Activated gamma-delta T cell (primary cell): Measurements from ENCODE around the gene WDR93.
A peak's percentile ranks its signal among the peaks of the same experiment; 100 is the strongest.
"Not testable (repeated sequence)": the region's sequence is repeated elsewhere in the genome, so short reads cannot be mapped to it uniquely, and the experiment has no call there.

ENCODE experiments used
- DNase-seq: peaks from one replicate; lab custom pipeline; 2025; lab: John Stamatoyannopoulos, UW

WDR93 gene

GRCh38 chr15:89769366-89769765 is 78.8 kb downstream of the WDR93 start:
- DNase-seq, result no peak

DNA sequence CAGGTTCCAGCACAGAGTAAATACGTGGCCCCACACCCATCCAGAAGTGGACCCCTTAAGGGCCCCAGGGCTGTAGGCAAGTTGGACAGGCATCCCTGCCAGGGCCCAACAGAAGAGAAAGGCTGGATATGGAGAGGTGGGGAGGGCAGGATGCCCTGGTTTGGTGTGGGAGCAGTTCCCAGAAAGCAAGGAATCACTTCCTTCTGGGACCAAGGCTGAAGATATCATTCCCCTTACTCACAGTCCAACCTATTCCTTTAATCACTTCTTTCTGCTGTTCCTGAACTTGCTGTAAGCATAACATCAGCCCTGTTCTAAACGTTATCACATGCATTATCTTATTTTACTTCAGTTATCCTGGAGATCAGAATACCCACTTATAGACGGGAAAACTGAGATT is 79.4 kb downstream of the WDR93 start:
- DNase-seq, result no peak

- no peak for DNase-seq
Measured at GRCh38 chr15:89772932-89773583, 82.4 kb downstream of the WDR93 start.

DNA sequence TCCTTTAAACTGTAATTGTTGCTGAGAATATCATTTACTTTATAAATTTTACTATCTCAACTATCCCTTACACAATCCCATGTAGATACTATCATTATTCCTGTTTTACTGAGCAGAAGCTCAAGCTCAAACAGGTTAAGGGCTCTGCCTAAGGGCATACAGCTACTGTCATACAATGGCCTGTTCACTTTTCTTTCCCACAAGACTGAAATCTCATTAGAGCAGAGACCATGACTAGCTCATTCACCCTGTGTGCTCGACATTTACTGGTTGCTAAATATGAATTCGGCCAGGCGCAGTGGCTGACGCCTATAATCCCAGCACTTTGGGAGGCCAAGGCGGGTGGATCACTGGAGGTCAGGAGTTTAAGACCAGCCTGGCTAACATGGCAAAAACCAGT is 83.9 kb downstream of the WDR93 start:
- DNase-seq, result no peak

GRCh38 chr15:89775815-89776214 is 85.2 kb downstream of the WDR93 start:
- DNase-seq, result no peak

DNA sequence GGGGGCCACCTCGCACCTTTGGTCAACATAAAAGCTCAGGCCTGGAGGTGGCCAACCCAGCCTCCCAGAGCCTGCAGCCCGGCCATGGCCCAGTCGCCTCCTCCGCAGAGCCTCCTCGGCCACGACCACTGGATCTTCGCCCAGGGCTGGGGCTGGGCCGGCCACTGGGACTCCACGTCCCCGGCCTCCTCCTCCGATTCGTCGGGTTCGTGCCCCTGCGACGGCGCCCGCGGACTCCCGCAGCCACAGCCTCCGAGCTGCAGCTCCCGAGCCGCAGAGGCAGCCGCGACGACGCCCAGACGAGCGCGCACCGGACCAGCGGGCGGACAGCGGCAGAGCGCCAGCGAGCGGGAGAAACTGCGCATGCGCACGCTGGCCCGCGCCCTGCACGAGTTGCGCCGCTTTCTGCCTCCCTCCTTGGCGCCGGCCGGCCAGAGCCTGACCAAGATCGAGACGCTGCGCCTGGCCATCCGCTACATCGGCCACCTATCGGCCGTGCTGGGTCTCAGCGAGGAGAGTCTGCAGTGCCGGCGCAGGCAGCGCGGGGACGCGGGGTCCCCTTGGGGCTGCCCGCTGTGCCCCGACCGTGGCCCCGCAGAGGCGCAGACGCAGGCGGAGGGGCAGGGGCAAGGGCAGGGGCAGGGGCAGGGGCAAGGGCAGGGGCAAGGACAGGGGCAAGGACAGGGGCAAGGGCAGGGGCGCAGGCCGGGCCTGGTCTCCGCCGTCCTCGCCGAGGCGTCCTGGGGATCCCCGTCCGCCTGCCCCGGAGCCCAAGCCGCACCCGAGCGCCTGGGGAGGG is 85.9 kb downstream of the WDR93 start, which contains the start of gene MESP2:
TSS of gene MESP2 (plus strand) at position 59 of the 799 bp plus-strand sequence. CDS start at position 85, 26 bp downstream.
- peak; percentile 24 for DNase-seq

DNA sequence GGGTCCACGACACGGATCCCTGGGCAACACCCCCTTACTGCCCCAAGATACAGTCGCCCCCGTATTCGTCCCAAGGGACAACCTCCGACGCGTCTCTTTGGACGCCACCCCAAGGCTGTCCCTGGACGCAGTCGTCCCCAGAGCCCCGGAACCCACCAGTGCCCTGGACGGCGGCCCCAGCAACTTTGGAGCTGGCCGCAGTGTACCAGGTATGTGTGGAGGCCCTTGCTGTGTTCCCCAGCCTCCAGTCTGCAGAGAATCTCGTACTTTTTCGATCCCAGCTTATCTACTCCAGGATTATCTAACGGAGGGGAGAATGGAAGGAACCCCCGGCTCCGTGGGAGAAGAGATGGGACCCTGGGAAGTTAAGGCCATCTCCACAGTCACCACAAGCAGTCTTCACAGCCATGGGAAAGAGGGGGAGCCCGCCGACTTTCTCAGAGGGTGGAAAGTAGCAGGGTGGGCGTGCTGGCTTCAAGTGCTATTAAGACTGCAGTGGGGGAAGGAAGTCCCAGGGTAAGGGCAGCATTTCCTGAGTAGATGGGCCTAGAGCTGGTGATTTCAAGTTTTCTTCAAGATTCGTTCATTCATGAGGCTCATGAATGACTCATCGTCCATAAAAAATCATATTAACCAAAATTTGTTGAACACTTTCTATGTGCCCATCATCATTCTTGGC is 86.6 kb downstream of the WDR93 start:
- no peak for DNase-seq

DNA sequence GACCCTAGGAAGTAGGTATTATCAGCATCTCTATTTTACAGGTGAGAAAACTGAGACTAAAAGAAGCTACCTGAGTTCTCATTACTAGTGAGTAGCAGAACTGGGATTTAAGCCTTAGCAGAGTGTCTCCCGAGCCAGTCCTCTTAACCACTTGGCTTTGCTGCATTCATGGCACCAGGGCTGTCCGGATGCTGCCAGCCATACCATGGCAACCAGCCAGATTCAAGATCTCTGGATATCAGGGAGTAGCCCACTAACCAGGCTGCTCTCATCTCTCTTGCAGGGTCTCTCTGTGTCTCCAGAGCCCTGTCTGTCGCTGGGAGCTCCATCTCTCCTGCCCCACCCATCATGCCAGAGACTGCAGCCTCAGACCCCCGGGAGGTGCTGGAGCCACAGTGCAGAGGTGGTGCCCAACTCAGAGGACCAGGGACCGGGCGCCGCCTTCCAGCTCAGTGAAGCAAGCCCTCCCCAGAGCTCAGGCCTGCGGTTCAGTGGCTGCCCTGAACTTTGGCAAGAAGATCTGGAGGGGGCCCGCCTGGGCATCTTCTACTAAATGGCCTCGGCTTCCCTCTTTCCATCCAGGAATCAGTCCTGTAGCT is 87.3 kb downstream of the WDR93 start:
- no peak for DNase-seq

DNA sequence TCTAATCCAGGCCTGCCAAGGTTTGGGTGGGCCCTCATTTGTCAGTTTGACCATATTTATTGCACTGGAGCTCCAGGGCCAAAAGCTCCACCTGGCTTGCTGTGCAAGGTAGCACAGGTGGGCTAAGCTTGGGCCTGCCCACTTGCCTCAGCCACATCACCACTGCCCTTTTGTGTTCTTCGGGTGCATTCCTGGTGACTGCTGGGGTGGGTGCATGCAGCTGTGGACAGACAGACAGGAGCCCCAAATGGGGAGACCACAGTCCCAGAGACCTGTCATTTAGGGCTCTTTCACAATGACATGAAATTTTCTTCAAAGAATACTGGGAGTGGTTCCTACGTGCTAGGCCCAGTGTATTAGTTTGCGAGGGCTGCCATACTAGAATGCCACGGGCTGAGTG is 88.2 kb downstream of the WDR93 start:
- no peak for DNase-seq

DNA sequence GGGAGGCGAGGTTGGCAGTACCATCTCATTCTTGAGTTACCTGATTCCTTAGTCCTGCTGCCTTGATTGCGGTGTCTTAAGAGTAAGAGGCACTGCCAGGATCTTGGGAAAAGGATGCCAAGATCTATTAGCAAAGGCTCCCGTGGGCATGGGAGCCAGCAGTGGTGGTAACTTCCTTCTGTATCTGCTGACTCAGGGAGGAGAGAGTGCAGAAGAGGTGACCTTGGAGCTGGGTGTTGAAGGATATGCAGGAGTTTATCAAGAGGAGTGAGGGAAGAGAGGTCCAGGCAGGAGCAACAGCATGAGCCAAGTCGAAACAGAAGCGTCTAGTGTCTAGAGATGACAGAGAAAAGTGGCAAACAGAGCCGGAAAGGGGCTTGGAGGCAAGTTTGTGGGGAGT is 90.0 kb downstream of the WDR93 start:
- DNase-seq, result no peak

GRCh38 chr15:89781055-89781454 is 90.4 kb downstream of the WDR93 start:
- DNase-seq, result no peak

- DNase-seq, result no peak
Measured at GRCh38 chr15:89781891-89782618, 91.4 kb downstream of the WDR93 start.

- DNase-seq, result not testable (repeated sequence)
Measured at GRCh38 chr15:89782619-89782950, 92.0 kb downstream of the WDR93 start.

DNA sequence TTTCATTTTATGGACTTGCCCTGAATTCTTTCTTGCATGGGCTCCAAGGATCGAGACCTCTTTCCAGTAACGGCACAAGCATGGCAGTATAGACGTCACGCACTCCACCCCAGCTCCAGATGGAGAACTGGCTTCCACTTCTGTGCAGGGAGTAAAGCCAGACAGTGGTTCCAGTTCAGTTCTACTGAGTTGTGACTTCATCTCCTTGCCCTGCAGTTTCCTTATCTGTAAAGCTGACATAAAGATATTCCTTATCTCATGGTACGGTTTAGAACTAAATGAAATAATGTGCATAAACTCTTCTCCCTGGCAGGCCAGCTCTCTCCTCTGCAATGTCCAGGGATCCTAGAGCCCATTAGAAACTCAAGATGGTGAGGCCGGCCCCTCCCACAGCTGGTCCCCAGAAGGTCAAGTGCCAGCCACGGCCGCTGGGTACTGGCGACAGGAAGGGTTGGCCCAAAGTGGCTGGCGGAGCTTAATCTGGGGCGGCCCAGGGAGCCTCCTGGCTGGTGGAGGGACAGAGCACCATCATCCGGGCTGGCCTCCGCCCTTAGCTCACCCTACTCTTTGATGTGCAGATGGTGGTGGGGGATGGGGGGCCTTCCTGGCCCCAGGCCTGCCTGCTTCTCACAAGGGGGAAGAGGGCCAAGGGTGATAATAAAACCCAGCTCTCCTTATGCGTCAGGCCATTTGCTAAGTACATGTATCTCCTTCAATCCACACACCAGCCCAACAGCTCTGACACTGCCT is 92.7 kb downstream of the WDR93 start:
- no peak for DNase-seq

GRCh38 chr15:89783861-89784685 is 93.5 kb downstream of the WDR93 start:
- DNase-seq, result no peak

DNA sequence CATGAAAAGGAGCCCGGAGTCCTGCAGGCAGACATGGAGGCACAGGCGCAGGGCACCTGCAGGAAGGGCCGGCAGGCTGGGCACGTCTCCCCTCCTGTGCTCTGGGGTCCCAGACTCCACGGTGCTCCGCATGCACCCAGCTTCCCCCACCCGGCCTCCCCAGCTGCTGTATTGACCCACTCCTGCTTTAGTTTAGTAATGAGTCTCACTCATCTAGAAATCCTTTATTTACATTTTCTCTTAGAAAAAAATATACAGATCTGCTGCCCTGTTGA is 94.0 kb downstream of the WDR93 start:
- DNase-seq, result no peak

GRCh38 chr15:89785064-89785773 is 94.6 kb downstream of the WDR93 start:
- DNase-seq, result no peak

DNA sequence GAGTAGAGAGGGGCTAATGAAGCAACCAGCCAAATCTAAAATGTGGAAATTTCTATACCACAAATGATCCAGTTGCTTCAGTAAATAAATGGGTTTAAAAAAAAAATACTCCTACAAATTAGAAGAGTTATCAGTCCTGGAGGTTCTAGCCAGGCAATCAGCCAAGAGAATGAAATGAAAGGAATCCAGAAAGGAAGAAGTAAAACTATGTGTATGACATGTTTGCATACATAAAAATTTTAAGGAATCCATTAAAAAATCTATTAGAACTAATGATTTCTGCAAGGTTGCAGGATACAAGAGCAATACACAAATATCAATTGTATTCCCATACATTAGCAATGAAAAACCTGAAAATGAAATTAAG is 95.1 kb downstream of the WDR93 start:
- DNase-seq, result no peak

- DNase-seq, result no peak
Measured at GRCh38 chr15:89787944-89788343, 97.3 kb downstream of the WDR93 start.

GRCh38 chr15:89788585-89788984 is 98.0 kb downstream of the WDR93 start:
- DNase-seq, result not testable (repeated sequence)
